HG03342 (cell line): ENCODE data around the gene MT1B.
"Not testable (repeated sequence)": the region's sequence is repeated elsewhere in the genome, so short reads cannot be mapped to it uniquely, and the experiment has no call there.

Experiments
- ATAC-seq: cut with Tn5 transposase; IDR thresholded peaks from one replicate; pipeline ENCODE4 v1.9.1; 2021; ENCODE audit warnings: mild to moderate bottlenecking, moderate library complexity; ENCODE audit not compliant: unreplicated experiment

The MT1B gene

GRCh38 chr16:56665286-56666261, 13.9 kb downstream of the MT1B start:
- ATAC-seq, result not testable (repeated sequence)

GRCh38 chr16:56667581-56668571, 16.2 kb downstream of the MT1B start, which contains the start of gene MT1G:
Gene MT1G, minus strand, starts transcription at chr16:56668065. Its CDS starts 72 bp downstream, at chr16:56667993.
- ATAC-seq, result no peak

- ATAC-seq, result no peak
Observed at GRCh38 chr16:56669005-56669839, 17.5 kb downstream of the MT1B start, which contains the start of gene MT1H. Gene MT1H, plus strand, starts transcription at chr16:56669814. Its CDS starts 71 bp downstream, at chr16:56669885.

- ATAC-seq, result no peak
Observed at GRCh38 chr16:56669840-56670619, 18.3 kb downstream of the MT1B start.

DNA sequence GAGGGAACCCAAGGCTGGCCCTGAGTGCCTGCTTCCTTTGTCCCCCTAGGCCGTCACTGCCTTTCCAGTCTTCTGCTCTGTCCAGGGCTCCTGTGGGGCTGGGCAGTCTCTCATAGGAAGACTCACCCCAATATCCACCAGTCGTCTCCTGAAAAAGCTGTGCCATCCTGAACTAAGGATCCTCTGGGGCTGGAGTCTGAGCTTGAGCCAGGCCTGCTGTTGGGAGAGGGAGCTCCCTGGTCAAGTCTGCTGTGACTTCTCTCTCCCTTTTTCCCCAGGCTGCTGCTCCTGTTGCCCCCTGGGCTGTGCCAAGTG, 18.9 kb downstream of the MT1B start:
- ATAC-seq, result no peak

DNA sequence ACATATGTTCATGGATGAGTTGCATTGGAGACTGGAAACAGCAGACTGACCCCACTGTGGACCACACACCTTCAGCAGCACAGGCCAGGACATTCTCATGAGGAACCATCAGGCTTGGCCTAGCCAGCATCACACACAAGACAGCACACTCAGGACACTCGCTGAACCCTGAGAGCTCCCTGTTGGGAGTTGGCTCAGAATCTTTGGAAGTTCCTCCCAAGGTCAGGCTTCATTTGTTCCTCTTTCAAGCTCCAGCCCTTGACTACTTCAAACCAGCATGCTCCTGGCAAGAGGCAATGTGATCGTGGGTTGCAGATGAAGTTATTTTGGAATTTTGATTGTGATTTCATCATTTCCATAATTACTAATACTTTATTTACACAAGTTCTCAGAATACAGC, 20.0 kb downstream of the MT1B start:
- ATAC-seq, result not testable (repeated sequence)

DNA sequence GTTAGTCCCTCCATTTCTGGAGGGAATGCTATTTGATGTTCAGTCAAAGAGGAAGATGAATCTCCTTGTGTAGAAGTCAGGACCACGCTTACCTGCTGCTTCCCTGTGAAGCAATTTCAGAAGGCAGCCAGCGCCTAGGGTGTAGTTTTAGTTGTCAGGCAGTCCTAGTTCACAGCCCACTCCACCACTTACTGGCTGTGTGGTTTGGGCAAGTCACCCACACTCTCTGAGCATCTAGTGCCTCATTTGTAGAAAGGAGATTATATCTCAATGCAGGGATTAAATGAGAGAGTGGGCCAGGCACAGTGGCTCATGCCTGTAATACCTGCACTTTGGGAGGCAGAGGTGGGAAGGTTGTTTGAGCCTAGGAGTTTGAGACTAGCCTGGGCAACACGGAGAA, 20.5 kb downstream of the MT1B start:
- not testable (repeated sequence) for ATAC-seq

DNA sequence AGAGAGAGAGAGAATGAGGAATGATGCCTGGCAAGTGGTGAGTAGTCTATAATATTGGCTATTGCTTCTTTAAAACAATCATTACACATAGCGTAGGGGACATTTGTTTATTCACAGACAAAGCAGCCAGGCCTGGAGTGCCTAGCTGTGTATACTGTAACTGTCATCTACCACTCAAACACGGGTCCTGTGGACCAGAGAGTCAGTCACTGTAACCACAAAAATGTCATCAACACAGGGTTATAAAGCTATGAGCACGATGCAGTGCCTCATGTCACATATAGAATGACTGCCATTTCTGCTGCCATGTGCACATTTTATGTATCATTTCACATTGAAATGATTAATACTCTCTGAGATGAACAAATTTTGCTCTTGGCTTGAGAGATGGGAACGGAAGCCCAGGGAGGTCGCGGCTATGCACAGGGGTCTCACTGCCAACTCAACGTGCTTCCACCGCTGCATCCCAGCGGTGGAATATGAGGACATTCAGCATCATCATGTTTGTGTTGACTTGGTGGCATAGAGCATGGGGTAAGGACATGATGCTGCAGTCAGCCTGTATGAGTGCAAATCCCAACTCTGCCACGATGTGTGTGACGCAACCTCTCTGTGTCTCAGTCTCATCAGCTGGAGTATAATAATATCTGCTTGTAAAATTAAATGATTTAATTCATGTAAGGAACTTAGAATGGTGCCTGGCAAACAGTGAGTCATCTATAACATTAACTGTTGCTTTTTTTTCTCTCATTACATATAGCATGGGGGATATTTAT, 21.3 kb downstream of the MT1B start:
- no peak for ATAC-seq

DNA sequence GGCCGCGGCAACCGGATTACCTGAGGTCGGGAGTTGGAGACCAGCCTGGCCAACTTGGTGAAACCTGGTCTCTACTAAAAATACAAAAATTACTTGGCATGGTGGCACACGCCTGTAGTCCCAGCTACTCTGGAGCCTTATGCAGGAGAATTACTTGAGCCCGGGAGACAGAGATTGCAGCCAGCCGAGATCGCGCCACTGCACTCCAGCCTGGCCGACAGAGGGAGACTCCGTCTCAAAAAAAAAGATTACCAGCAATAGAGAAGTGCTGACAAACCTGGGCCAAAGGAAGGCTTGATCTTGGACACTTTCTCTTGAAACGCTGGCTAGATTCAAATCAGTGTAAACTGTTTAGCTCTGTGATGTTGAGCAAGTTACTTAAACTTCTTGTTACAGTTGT, 22.2 kb downstream of the MT1B start:
- ATAC-seq, result no peak

- ATAC-seq, result not testable (repeated sequence)
Observed at GRCh38 chr16:56674570-56674969, 22.9 kb downstream of the MT1B start.

DNA sequence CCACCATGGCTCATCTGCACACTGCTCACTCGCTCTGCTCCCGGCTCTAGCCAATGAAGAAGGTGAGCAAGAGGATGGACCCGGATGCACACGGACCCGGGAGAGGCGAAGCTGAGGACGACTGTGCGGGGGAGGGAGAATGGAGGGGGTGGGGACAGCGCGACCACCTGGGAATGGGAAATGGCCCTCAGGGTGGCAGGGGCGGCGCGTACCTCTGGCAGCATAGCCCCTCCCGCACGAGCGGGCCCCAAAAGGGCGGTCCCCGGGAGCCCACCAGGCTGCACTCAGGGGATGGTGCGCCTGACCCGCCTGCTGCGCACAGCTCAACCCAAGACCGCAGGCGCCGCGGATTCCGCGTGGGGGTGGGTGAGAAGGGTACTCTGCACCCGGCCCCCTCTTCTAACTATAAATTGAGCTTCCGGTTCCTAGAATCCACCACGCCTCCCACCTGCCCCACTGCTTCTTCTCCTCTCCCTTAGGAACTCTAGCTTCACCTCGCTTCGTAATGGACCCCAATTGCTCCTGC, 24.1 kb downstream of the MT1B start:
- no peak for ATAC-seq

DNA sequence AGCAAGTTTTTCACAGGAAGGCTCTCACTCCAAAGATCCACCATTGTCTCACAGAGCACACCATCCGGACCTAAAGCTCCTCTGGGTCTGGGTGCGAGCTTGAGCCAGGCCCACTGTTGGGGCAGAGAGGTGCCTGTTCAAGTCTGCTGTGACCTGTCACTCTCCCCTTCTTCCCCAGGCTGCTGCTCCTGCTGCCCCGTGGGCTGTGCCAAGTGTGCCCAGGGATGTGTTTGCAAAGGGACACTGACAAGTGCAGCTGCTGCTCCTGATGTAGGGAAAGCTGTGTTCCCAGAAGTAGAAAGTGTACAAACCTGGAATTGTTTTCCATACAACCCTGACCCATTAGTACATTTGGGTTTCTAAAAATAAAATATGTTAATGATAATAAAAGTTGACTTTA, 25.8 kb downstream of the MT1B start:
- no peak for ATAC-seq

DNA sequence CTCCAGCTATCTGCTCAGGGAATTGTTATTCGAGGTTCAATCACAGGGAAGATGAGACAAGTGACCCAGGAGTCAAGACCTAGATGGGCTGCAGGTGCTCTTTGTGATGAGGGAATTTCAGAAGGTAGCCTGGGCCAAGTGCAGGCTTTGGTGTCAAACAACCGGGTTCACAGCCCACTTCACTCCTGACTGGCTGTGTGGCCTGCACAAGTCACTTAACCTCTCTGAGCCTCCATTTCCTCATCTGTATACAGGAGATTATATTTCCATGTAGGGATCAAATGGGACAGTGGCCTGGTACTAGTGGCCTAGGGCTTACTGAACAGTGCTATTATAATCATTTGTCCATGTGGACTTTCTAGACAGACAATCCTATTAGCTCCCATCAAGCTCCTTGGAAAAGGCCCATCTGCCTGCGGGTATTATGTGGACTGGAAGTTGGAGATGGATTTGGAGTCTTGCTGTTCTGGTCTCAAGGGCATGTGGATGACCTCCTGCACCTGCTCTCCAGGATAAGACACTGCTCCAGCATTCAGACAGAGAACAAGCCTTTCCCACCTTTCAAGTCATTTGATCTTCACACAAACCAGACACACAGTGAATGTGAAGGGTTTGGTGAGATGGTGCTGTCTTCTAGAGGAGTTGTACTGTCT, 27.5 kb downstream of the MT1B start:
- ATAC-seq, result no peak

DNA sequence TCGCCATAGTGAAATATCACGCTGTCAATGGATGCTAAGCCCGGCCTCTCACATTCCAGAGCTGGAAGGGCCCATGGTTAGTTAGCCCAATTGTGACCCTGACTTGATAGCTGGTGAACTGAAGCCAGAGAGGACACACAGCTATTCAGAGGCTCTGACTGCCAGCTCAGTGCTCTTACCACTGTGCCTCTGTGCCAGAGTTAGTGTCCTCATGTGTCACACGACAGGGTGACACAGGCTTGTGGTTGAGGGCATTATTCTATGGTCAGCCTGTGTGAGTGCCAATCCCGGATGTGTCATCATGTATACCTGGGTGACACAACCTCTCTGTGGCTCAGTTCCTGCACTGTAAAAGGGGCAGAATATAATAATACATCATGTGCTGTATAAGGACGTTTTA, 28.1 kb downstream of the MT1B start:
- ATAC-seq, result no peak

- peak; percentile 98 for ATAC-seq
Observed at GRCh38 chr16:56681939-56682702, 30.4 kb downstream of the MT1B start, which contains the start of gene MT1X. Gene MT1X, plus strand, starts transcription at chr16:56682470. Its CDS starts 71 bp downstream, at chr16:56682541.

- ATAC-seq, result no peak
Observed at GRCh38 chr16:56682703-56683397, 31.2 kb downstream of the MT1B start.
